AG20443 (cell line): ENCODE results near the gene HOXC4.
"Not testable (repeated sequence)": the region's sequence is repeated elsewhere in the genome, so short reads cannot be mapped to it uniquely, and the experiment has no call there.

Experiments
- DNase-seq: peaks from one replicate; pipeline ENCODE4 v3.0.0; 2012; ENCODE audit warnings: low spot score, mixed read lengths

The HOXC4 gene

GRCh38 chr12:54092943-54093342, 39.3 kb downstream of the HOXC4 start:
- not testable (repeated sequence) for DNase-seq

GRCh38 chr12:54095928-54096327, 42.3 kb downstream of the HOXC4 start:
- not testable (repeated sequence) for DNase-seq

- not testable (repeated sequence) for DNase-seq
Observed at GRCh38 chr12:54098644-54099043, 45.0 kb downstream of the HOXC4 start.

DNA sequence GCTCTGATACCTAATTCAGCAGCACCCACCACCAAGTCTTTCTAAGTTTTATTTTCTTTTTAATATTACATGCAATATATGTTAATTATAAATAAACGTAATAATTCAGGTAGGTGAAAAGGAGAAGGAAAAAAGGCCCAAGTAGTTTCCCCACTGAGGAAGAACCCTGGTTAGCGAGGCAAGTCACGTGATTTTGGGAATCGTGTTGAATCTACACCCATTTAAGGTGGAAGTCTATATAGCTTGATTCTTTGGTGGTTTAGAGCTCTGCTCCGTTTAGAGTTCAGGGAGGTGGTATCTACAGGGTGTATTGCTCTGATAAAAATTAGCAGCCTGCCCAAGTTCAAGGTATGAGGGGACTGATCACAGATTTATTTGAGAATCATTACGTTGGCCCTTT, 47.0 kb downstream of the HOXC4 start:
- not testable (repeated sequence) for DNase-seq

DNA sequence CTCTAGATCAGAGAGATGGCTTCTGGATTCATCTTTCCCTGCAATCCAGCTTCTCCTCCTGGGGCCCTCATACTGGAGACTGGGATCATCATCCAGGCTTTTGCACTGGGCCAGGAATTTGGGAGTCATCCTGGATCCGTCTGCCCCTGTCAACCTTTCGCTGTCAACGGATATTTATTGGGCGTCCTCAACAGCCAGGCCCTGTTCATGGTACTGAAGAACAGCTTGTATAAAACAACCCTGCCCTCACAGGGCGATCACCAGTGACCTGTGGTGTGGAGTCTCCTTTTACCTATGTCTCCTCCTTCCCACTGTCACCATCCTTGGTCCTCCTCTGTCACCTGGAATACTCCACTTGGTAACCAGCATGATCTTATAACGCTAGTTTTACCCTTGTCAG, 48.6 kb downstream of the HOXC4 start:
- not testable (repeated sequence) for DNase-seq

DNA sequence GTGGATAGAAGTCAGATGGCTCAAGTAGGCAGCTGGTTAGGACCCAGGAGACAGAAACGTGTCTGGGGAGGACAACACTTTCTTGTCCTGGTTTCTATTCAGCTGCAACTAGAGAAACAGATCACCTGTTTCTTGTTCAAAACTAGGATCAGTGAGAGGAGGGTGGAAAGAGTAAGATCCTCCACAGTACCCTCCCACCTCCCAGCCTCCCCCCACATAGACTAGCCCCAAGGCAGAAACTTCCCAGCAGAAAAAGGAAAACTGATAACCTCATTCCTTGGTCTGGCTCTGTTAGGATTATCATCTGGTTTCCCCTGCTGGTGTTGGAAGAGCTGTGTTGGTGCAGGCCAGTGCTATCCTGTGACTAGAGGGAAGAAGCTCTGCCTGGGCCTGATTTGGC, 50.2 kb downstream of the HOXC4 start:
- DNase-seq = not testable (repeated sequence)
